WTC11 (cell line): Measurements from ENCODE around the gene DNASE1L2. TPM values are rescaled to one million over a fixed set of nuclear protein-coding genes. Genes with fewer than 3 reads are reported as not detected.
"Not testable (repeated sequence)": the region's sequence is repeated elsewhere in the genome, so short reads cannot be mapped to it uniquely, and the experiment has no call there.

Source experiments
- ATAC-seq: fragments of 200-7000 bp; cut with Tn5 transposase; 2 replicates; pipeline ENCODE4 v1.10.0; 2021; ENCODE audit warnings: mild to moderate bottlenecking, moderate library complexity
- CTCF ChIA-PET: fragments of 300-600 bp; sonication (Branson Sonifier 250); formaldehyde crosslinking; loops from one replicate; lab custom pipeline; 2021; ENCODE audit warnings: antibody characterized with exemption; lab: Charles Lee
- POLR2A ChIA-PET: fragments of 350-600 bp; sonication (Branson Sonifier 250); formaldehyde crosslinking; loops from one replicate; lab custom pipeline; 2021; ENCODE audit warnings: antibody characterized with exemption; lab: Charles Lee
- DNase-seq: peaks from one replicate; pipeline ENCODE4 v3.0.0; 2021; ENCODE audit warnings: low spot score
- H3K27ac Mint-ChIP-seq: 2 replicates; pipeline ENCODE4 v1.8.0; 2021; ENCODE audit warnings: mixed read lengths
- H3K27me3 Mint-ChIP-seq: 2 replicates; pipeline ENCODE4 v1.8.0; 2021; ENCODE audit warnings: low read depth, mild to moderate bottlenecking, moderate library complexity, mixed read lengths
- H3K36me3 Mint-ChIP-seq: 2 replicates; pipeline ENCODE4 v1.8.0; 2021; ENCODE audit warnings: mixed read lengths
- H3K4me1 Mint-ChIP-seq: 2 replicates; pipeline ENCODE4 v1.8.0; 2022; ENCODE audit warnings: mixed read lengths
- H3K4me3 Mint-ChIP-seq: 2 replicates; pipeline ENCODE4 v1.8.0; 2021; ENCODE audit warnings: mild to moderate bottlenecking, moderate library complexity, mixed read lengths
- H3K9me3 Mint-ChIP-seq: 2 replicates; pipeline ENCODE4 v1.8.0; 2021; ENCODE audit warnings: mixed read lengths
- ELF4 ChIP-seq: sonication (generic); formaldehyde crosslinking; IDR thresholded peaks from 2 replicates; pipeline ENCODE4 v1.8.1; 2022; ENCODE audit warnings: low read depth, mild to moderate bottlenecking, moderate library complexity, missing genetic modification reagents
- FOXJ3 ChIP-seq: sonication (generic); formaldehyde crosslinking; IDR thresholded peaks from 2 replicates; pipeline ENCODE4 v1.9.0; 2021; ENCODE audit warnings: missing genetic modification reagents, mild to moderate bottlenecking, borderline replicate concordance
- GRHL2 ChIP-seq: fragments of 250-450 bp; sonication (Bioruptor Pico); IDR thresholded peaks from 2 replicates; pipeline ENCODE4 v1.8.0; 2022; ENCODE audit warnings: mild to moderate bottlenecking, moderate library complexity; ENCODE audit not compliant: insufficient replicate concordance, severe bottlenecking
- GTF2I ChIP-seq: fragments of 250-450 bp; sonication (Bioruptor Pico); conservative IDR thresholded peaks from 2 replicates; pipeline ENCODE4 v1.4.0; 2021; ENCODE audit warnings: mild to moderate bottlenecking
- MYBL2 ChIP-seq: sonication (generic); formaldehyde crosslinking; IDR thresholded peaks from 2 replicates; pipeline ENCODE4 v1.8.1; 2023; ENCODE audit warnings: mild to moderate bottlenecking, moderate library complexity, missing genetic modification reagents
- NR1H2 ChIP-seq: sonication (generic); formaldehyde crosslinking; IDR thresholded peaks from 2 replicates; pipeline ENCODE4 v1.9.0; 2021; ENCODE audit warnings: mild to moderate bottlenecking, moderate library complexity, missing genetic modification reagents
- NR2C2 ChIP-seq: sonication (generic); formaldehyde crosslinking; IDR thresholded peaks from 2 replicates; pipeline ENCODE4 v1.8.0; 2022; ENCODE audit warnings: mild to moderate bottlenecking, missing genetic modification reagents
- PRRX2 ChIP-seq: fragments of 250-450 bp; sonication (Bioruptor Pico); IDR thresholded peaks from 2 replicates; pipeline ENCODE4 v1.8.0; 2021; ENCODE audit warnings: mild to moderate bottlenecking
- SMAD4 ChIP-seq: sonication (generic); formaldehyde crosslinking; IDR thresholded peaks from 2 replicates; pipeline ENCODE4 v1.8.0; 2022; ENCODE audit warnings: mild to moderate bottlenecking, missing genetic modification reagents
- TEAD4 ChIP-seq: sonication (generic); formaldehyde crosslinking; IDR thresholded peaks from 2 replicates; pipeline ENCODE4 v1.8.0; 2022; ENCODE audit warnings: mild to moderate bottlenecking, missing genetic modification reagents
- ZNF219 ChIP-seq: sonication (generic); formaldehyde crosslinking; IDR thresholded peaks from 2 replicates; pipeline ENCODE4 v1.8.0; 2023; ENCODE audit warnings: missing genetic modification reagents, mild to moderate bottlenecking, borderline replicate concordance
- ZNF317 ChIP-seq: sonication (generic); formaldehyde crosslinking; IDR thresholded peaks from 2 replicates; pipeline ENCODE4 v1.8.1; 2023; ENCODE audit warnings: low read depth, mild to moderate bottlenecking, moderate library complexity, missing genetic modification reagents, borderline replicate concordance
- ZNF671 ChIP-seq: fragments of 250-450 bp; sonication (Bioruptor Pico); IDR thresholded peaks from 2 replicates; pipeline ENCODE4 v1.8.0; 2021; ENCODE audit warnings: mild to moderate bottlenecking
- total RNA-seq: library from RNA; stranded (reverse); gene quantifications from 3 replicates; pipeline ENCODE4 v1.2.3, GENCODE V29; 2021
- TF ChIP-seq, protein P1 (sequence below): sonication (generic); formaldehyde crosslinking; IDR thresholded peaks from 2 replicates; pipeline ENCODE4 v1.8.0; 2022; ENCODE audit warnings: missing genetic modification reagents
- TF ChIP-seq, protein P2 (sequence below): sonication (generic); formaldehyde crosslinking; IDR thresholded peaks from 2 replicates; pipeline ENCODE4 v1.8.0; 2023; ENCODE audit warnings: mild to moderate bottlenecking, missing genetic modification reagents
- TF ChIP-seq, protein P3 (sequence below): fragments of 250-450 bp; sonication (Bioruptor Pico); conservative IDR thresholded peaks from 2 replicates; pipeline ENCODE4 v1.9.0; 2021; ENCODE audit warnings: mild to moderate bottlenecking
- TF ChIP-seq, protein P4 (sequence below): sonication (generic); formaldehyde crosslinking; IDR thresholded peaks from 2 replicates; pipeline ENCODE4 v1.8.1; 2023; ENCODE audit warnings: mild to moderate bottlenecking, missing genetic modification reagents, borderline replicate concordance
- TF ChIP-seq, protein P5 (sequence below): sonication (generic); formaldehyde crosslinking; IDR thresholded peaks from 2 replicates; pipeline ENCODE4 v1.8.1; 2022; ENCODE audit warnings: missing genetic modification reagents, borderline replicate concordance

The DNASE1L2 gene
- total RNA-seq, 1 experiment from 2014 or later = 0.66 TPM

DNA sequence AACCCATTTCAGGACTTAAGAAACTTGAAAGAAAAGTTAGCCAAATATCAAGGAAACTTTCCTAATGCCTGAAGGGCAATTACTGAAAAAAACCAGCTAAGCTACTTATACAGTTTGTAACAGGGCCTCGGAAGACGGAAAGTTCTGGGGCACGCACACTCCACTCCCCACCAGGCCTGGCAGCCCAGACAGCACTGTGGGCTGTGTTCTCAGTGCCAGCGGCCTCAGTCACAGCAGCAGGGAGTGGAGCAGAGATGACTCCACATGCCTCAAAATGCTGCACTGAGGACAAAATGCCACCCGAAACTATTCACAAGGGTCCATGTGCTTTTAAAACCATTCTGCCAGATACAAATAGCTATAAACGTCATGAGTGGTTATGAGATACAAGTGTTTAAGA, 21.5 kb downstream of the DNASE1L2 start (continued):
- TF ChIP-seq SMAD4 (no peak), ZNF317 (no peak), NR2C2 (CRISPR knock-in tag) (no peak), ELF4 (CRISPR knock-in tag) (no peak), TEAD4 (no peak), NR1H2 (no peak), GRHL2 (CRISPR knock-in tag) (no peak), FOXJ3 (CRISPR knock-in tag) (no peak), ZNF219 (CRISPR knock-in tag) (no peak)
- TF ChIP-seq, protein P1, sequence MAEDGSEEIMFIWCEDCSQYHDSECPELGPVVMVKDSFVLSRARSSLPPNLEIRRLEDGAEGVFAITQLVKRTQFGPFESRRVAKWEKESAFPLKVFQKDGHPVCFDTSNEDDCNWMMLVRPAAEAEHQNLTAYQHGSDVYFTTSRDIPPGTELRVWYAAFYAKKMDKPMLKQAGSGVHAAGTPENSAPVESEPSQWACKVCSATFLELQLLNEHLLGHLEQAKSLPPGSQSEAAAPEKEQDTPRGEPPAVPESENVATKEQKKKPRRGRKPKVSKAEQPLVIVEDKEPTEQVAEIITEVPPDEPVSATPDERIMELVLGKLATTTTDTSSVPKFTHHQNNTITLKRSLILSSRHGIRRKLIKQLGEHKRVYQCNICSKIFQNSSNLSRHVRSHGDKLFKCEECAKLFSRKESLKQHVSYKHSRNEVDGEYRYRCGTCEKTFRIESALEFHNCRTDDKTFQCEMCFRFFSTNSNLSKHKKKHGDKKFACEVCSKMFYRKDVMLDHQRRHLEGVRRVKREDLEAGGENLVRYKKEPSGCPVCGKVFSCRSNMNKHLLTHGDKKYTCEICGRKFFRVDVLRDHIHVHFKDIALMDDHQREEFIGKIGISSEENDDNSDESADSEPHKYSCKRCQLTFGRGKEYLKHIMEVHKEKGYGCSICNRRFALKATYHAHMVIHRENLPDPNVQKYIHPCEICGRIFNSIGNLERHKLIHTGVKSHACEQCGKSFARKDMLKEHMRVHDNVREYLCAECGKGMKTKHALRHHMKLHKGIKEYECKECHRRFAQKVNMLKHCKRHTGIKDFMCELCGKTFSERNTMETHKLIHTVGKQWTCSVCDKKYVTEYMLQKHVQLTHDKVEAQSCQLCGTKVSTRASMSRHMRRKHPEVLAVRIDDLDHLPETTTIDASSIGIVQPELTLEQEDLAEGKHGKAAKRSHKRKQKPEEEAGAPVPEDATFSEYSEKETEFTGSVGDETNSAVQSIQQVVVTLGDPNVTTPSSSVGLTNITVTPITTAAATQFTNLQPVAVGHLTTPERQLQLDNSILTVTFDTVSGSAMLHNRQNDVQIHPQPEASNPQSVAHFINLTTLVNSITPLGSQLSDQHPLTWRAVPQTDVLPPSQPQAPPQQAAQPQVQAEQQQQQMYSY (CRISPR knock-in tag) = no peak
- TF ChIP-seq, protein P2, sequence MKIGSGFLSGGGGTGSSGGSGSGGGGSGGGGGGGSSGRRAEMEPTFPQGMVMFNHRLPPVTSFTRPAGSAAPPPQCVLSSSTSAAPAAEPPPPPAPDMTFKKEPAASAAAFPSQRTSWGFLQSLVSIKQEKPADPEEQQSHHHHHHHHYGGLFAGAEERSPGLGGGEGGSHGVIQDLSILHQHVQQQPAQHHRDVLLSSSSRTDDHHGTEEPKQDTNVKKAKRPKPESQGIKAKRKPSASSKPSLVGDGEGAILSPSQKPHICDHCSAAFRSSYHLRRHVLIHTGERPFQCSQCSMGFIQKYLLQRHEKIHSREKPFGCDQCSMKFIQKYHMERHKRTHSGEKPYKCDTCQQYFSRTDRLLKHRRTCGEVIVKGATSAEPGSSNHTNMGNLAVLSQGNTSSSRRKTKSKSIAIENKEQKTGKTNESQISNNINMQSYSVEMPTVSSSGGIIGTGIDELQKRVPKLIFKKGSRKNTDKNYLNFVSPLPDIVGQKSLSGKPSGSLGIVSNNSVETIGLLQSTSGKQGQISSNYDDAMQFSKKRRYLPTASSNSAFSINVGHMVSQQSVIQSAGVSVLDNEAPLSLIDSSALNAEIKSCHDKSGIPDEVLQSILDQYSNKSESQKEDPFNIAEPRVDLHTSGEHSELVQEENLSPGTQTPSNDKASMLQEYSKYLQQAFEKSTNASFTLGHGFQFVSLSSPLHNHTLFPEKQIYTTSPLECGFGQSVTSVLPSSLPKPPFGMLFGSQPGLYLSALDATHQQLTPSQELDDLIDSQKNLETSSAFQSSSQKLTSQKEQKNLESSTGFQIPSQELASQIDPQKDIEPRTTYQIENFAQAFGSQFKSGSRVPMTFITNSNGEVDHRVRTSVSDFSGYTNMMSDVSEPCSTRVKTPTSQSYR (CRISPR knock-in tag) = no peak
- TF ChIP-seq, protein P3, sequence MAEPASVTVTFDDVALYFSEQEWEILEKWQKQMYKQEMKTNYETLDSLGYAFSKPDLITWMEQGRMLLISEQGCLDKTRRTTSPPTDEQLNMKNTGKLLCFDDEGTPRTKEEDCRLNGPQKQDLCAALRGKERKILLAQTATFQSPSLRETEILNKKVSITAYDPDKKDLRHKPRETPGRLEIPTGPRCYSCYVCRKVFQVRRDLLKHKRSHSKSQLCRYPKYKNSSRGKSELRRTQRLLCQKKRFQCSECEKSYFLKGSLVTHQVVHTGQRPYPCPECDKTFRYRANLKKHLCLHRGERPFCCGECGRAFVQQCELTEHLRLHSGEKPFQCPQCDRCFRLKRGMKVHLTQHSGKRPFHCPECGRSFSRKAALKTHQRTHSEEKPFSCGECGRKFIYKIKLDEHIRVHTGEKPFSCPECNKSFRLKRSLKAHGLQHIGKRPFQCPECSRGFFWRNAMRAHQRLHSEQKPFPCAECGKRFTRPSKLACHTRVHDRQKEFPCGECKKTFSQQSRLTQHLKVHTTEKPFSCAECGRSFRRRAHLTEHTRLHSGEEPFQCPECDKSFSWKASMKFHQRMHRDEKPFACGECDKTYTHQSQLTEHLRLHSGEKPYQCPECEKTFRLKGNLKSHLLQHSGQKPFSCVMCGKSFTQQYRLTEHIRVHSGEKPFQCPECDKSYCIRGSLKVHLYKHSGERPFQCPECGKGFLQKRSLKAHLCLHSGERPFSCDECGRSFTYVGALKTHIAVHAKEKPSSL (CRISPR knock-in tag) = no peak

DNA sequence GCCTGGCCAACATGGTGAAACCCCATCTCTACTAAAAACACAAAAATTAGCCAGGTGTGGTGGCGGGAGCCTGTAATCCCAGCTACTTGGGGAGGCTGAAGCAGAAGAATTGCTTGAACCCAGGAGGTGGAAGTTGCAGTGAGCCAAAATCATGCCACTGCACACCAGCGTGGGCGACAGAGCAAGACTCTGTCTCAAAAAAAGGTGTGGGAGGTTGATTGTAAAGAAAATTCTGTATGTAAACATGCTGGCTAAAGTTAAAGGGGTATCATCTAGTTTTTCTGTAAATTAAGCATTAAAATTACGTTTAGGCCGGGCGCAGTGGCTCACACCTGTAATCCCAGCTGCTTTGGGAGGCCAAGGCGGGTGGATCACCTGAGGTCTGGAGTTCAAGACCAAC, 22.3 kb downstream of the DNASE1L2 start:
- H3K36me3 Mint-ChIP-seq = peaks cover 93% of the 10 kb centered on the region
- ATAC-seq, H3K4me3 Mint-ChIP-seq, CTCF ChIA-PET, H3K4me1 Mint-ChIP-seq, H3K27me3 Mint-ChIP-seq, DNase-seq, H3K27ac Mint-ChIP-seq, H3K9me3 Mint-ChIP-seq: not testable (repeated sequence)
- POLR2A ChIA-PET = interaction anchor here (1.5 kb wide), 1 partner anchor 21 kb away, joined by 3 read pairs; no protein-coding TSS in a partner anchor

DNA sequence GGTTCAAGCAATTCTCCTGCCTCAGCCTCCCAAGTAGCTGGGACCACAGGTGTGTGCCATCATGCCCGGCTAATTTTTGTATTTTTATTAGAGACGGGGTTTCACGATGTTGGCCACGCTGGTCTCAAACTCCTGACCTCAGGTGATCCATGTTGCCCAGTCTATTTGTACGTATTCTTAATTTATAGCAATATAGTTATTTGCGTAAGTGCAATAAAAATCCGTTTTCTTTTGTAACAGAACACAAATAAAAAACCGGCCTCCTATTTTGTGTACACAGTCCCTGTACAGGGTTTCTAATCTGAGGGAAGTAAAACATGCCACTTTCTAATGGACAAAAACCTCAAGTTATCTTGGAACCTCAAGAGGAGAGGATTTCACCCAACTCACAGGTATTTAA, 24.0 kb downstream of the DNASE1L2 start:
- ChIA-PET POLR2A (interaction anchor here (0.6 to 0.7 kb wide), 3 partner anchors 24 to 199 kb away, joined by 5 to 7 read pairs (median 6); partner anchors contain the start of gene TEDC2), CTCF (interaction anchor here (1.0 kb wide), 1 partner anchor 241 kb away, joined by 3 read pairs; no protein-coding TSS in a partner anchor)
- no peak for ATAC-seq
- no peak overlapping the region for H3K27ac Mint-ChIP-seq
- peaks cover 8% of the 10 kb centered on the region for H3K4me1 Mint-ChIP-seq
- peaks cover 97% of the 10 kb centered on the region for H3K36me3 Mint-ChIP-seq
- H3K27me3 Mint-ChIP-seq = no peaks in the 10 kb centered on the region
- no peak for DNase-seq
- H3K9me3 Mint-ChIP-seq = no peaks in the 10 kb centered on the region
- no peak overlapping the region for H3K4me3 Mint-ChIP-seq
- TF ChIP-seq, protein P4, sequence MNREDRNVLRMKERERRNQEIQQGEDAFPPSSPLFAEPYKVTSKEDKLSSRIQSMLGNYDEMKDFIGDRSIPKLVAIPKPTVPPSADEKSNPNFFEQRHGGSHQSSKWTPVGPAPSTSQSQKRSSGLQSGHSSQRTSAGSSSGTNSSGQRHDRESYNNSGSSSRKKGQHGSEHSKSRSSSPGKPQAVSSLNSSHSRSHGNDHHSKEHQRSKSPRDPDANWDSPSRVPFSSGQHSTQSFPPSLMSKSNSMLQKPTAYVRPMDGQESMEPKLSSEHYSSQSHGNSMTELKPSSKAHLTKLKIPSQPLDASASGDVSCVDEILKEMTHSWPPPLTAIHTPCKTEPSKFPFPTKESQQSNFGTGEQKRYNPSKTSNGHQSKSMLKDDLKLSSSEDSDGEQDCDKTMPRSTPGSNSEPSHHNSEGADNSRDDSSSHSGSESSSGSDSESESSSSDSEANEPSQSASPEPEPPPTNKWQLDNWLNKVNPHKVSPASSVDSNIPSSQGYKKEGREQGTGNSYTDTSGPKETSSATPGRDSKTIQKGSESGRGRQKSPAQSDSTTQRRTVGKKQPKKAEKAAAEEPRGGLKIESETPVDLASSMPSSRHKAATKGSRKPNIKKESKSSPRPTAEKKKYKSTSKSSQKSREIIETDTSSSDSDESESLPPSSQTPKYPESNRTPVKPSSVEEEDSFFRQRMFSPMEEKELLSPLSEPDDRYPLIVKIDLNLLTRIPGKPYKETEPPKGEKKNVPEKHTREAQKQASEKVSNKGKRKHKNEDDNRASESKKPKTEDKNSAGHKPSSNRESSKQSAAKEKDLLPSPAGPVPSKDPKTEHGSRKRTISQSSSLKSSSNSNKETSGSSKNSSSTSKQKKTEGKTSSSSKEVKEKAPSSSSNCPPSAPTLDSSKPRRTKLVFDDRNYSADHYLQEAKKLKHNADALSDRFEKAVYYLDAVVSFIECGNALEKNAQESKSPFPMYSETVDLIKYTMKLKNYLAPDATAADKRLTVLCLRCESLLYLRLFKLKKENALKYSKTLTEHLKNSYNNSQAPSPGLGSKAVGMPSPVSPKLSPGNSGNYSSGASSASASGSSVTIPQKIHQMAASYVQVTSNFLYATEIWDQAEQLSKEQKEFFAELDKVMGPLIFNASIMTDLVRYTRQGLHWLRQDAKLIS (CRISPR knock-in tag) = no peak
- no peak for TF ChIP-seq MYBL2 (CRISPR knock-in tag)
- no peak for TF ChIP-seq GTF2I (CRISPR knock-in tag)
- TF ChIP-seq FOXJ3 (CRISPR knock-in tag) = no peak
- TF ChIP-seq, protein P5, sequence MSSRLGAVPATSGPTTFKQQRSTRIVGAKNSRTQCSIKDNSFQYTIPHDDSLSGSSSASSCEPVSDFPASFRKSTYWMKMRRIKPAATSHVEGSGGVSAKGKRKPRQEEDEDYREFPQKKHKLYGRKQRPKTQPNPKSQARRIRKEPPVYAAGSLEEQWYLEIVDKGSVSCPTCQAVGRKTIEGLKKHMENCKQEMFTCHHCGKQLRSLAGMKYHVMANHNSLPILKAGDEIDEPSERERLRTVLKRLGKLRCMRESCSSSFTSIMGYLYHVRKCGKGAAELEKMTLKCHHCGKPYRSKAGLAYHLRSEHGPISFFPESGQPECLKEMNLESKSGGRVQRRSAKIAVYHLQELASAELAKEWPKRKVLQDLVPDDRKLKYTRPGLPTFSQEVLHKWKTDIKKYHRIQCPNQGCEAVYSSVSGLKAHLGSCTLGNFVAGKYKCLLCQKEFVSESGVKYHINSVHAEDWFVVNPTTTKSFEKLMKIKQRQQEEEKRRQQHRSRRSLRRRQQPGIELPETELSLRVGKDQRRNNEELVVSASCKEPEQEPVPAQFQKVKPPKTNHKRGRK (CRISPR knock-in tag) = no peak
- no peak for TF ChIP-seq PRRX2 (CRISPR knock-in tag)
- TF ChIP-seq ZNF671 (CRISPR knock-in tag) = no peak
